HG03175 (cell line): Measurements from ENCODE around the gene E2F4.

ENCODE experiments used
- ATAC-seq: cut with Tn5 transposase; IDR thresholded peaks from one replicate; pipeline ENCODE4 v1.9.1; 2021; ENCODE audit warnings: mild to moderate bottlenecking, moderate library complexity; ENCODE audit not compliant: unreplicated experiment

E2F4 gene

DNA sequence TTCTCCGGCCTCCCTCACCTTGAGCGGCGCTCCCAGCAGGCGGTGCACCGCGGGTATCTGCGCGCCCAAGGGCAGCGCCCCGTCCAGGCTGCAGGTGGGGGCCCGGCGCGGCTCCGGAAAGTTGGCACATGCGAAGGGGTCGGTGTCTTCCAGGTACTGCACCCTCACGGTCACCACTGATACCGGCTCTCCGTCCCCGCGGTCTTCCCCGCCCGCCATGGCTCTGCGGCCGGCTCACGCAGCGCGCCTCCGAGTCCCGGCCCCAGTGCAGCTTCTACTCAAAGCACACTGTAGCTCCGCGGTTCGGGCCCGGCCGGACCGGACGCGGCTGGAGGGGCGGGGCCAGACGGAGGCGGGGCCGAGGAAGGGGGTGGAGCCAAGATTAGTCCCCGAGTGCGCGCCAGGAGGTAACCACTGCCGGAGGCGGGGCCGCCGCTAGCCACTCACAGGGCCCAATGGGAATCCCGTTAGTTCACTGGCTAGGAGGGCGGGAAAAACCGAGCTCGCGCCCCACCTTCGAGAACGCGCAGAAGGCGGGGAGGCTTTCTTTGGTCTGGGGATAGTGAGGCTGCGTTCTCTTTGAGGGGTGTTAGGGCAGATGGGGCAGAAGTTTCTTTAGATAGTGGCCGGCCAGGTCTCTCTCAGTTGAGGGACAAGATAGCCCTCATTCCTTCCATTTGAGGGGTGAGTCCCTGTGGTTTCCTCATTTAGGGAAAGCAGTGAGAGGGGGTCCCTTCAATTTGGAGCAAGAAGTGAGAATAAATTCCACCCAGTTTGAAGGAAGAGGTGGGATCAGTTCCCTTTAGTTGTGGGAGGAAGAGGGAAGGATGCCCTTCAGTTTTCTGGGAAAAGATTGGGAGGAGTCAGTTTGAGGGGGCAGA, 55.5 kb downstream of the E2F4 start, which contains the start of gene FHOD1:
Gene FHOD1 (minus strand): TSS at position 290 of the 881 bp plus-strand sequence. CDS start 71 bp downstream, at position 219.
- ATAC-seq, result peak; percentile 55

DNA sequence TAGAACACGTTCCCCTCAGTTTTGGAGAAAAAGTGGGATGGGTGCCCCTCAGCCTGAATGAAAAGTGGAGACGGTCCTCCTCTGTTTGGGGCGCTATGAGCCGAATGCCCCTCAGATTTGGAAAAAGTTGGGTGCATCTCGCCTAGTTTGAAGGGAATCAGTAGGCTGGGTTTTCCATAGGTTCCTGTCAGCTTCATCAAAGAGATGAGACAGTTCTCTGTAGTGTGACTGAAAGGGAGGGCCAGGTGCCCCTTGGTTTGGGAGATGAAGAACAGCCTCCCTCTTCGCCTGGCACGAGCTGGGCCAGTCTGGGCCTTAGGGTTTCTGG, 56.1 kb downstream of the E2F4 start:
- no peak for ATAC-seq
